GM23248 (cell line): Measurements from ENCODE around the gene TEX12.

Experiments used
- EZH2 ChIP-seq: fragments of 200-600 bp; sonication (generic); IDR thresholded peaks from 2 replicates; pipeline ENCODE4 v1.6.1; 2018; ENCODE audit warnings: antibody characterized with exemption, mild to moderate bottlenecking; ENCODE audit not compliant: insufficient read depth, poor library complexity, severe bottlenecking
- EZH2phosphoT487 ChIP-seq: fragments of 200-600 bp; sonication (generic); IDR thresholded peaks from 2 replicates; pipeline ENCODE4 v1.6.1; 2018; ENCODE audit warnings: antibody characterized with exemption, moderate library complexity, mild to moderate bottlenecking, low read depth; ENCODE audit not compliant: insufficient read depth

DNA sequence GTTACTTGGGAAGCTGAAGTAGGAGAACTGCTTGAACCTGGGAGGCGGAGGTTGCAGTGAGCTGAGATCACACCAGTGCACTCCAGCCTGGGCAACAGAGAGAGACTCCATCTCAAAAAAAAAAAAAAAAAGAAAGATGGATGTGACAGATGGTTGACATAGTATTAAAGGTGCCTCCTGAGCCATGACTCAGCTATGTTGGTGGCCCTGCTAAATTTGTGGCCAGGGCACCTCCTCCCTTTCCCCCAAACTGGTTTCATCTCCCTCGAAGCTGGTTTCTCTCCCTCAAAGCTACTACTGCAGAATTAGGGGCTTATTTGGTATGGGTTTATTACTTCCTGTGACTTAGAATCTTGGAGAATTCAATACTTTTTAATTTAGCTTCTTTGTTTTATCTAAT lies 49.0 kb upstream of the TEX12 start:
- no peak for TF ChIP-seq EZH2
- no peak for TF ChIP-seq EZH2phosphoT487
